Suprapubic skin (tissue), 4 donors: ENCODE data around the gene PELO. TPM values are rescaled to one million over a fixed set of nuclear protein-coding genes. Genes with fewer than 3 reads are reported as not detected.

Experiments
- DNase-seq, 2 donors: peaks; one replicate each; pipeline ENCODE4 v3.0.0-alpha.2; 2019; ENCODE audit warnings: low spot score in 2 of 2
- H3K27ac ChIP-seq: fragments of 200-600 bp; sonication (generic); one replicate; pipeline ENCODE4 v1.5.1; 2019
- H3K27me3 ChIP-seq: fragments of 200-600 bp; sonication (generic); one replicate; pipeline ENCODE4 v1.5.1; 2019
- H3K36me3 ChIP-seq: fragments of 200-600 bp; sonication (generic); one replicate; pipeline ENCODE4 v1.5.1; 2019
- H3K4me1 ChIP-seq: fragments of 200-600 bp; sonication (generic); one replicate; pipeline ENCODE4 v1.5.1; 2019
- H3K4me3 ChIP-seq: fragments of 200-600 bp; sonication (generic); one replicate; pipeline ENCODE4 v1.5.1; 2019; ENCODE audit warnings: mild to moderate bottlenecking
- H3K9me3 ChIP-seq: fragments of 200-600 bp; sonication (generic); one replicate; pipeline ENCODE4 v1.5.1; 2019
- EP300 ChIP-seq: sonication (generic); formaldehyde crosslinking; IDR thresholded peaks from one replicate; pipeline ENCODE4 v1.6.1; 2017; ENCODE audit warnings: antibody characterized with exemption
- POLR2A ChIP-seq, 2 donors: fragments of 450-650 bp; IDR thresholded peaks; one replicate each; pipeline ENCODE4 v1.6.1; 2017; ENCODE audit warnings: antibody characterized with exemption in 2 of 2, mild to moderate bottlenecking in 2 of 2, moderate library complexity in 2 of 2
- POLR2AphosphoS5 ChIP-seq, 3 donors: sonication (generic); formaldehyde crosslinking; IDR thresholded peaks; one replicate each; pipeline ENCODE4 v1.6.1; 2017; ENCODE audit warnings: antibody characterized with exemption in 3 of 3
- WGBS: methylation state at CpG from one replicate; pipeline ENCODE4 v1.1.5; 2018; 5-methylcytosine and 5-hydroxymethylcytosine counted together
- total RNA-seq, 4 donors: library from RNA; depleted of rRNA; stranded (reverse); fragments of >200 nt; gene quantifications; one replicate each; pipeline ENCODE4 v1.1.0, GENCODE V29; 2016
- TF ChIP-seq, protein P1 (sequence below), 2 donors: fragments of 200-600 bp in 1 of 2; fragments of 450-650 bp in 1 of 2; sonication (generic) in 1 of 2; IDR thresholded peaks; one replicate each; pipeline ENCODE4 v1.5.1; 2016 to 2019; ENCODE audit warnings: antibody characterized with exemption in 2 of 2, mild to moderate bottlenecking in 1 of 2, moderate library complexity in 1 of 2

Gene PELO
- total RNA-seq, 4 donors from 2014 or later: 9.8 to 17.5 (median 11.2) TPM

DNA sequence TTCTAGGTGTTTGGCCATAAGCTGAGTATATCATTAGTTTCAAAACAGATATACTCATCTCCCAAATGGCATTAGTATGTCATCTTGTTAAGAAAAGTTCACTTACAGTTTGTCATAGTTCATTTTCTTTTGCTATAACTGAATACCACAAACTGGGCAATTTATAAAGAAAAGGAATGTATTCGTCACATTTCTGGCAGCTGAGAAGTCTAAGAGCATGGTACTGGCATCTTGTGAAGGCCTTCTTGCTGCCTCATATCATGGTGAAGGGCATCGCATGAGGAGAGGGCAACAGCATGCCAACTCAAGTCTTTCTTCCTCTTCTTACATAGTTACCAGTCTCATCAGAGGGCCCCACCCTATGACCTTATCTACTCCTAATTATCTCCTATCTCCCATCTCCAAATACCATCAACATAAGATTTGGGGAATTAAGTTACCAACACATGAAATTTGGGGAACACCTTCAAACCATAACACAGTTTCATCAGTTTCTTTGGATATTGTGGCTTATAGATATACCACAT is 20.4 kb upstream of the PELO start:
- H3K9me3 ChIP-seq: no peaks in the 10 kb centered on the region
- no peaks in the 10 kb centered on the region for H3K27me3 ChIP-seq
- H3K27ac ChIP-seq: no peak overlapping the region
- no peaks in the 10 kb centered on the region for H3K36me3 ChIP-seq
- DNase-seq: no peak
- WGBS: 80% methylated on average over 2 of the region's 2 CpGs
- no peaks in the 10 kb centered on the region for H3K4me1 ChIP-seq
- TF ChIP-seq EP300: no peak
- TF ChIP-seq POLR2AphosphoS5 (IDR thresholded peaks at IDR 0.05): no peak
- TF ChIP-seq POLR2A (IDR thresholded peaks at IDR 0.05): no peak
- TF ChIP-seq, protein P1, sequence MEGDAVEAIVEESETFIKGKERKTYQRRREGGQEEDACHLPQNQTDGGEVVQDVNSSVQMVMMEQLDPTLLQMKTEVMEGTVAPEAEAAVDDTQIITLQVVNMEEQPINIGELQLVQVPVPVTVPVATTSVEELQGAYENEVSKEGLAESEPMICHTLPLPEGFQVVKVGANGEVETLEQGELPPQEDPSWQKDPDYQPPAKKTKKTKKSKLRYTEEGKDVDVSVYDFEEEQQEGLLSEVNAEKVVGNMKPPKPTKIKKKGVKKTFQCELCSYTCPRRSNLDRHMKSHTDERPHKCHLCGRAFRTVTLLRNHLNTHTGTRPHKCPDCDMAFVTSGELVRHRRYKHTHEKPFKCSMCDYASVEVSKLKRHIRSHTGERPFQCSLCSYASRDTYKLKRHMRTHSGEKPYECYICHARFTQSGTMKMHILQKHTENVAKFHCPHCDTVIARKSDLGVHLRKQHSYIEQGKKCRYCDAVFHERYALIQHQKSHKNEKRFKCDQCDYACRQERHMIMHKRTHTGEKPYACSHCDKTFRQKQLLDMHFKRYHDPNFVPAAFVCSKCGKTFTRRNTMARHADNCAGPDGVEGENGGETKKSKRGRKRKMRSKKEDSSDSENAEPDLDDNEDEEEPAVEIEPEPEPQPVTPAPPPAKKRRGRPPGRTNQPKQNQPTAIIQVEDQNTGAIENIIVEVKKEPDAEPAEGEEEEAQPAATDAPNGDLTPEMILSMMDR (IDR thresholded peaks at IDR 0.05): no peak
- H3K4me3 ChIP-seq: no peak overlapping the region

DNA sequence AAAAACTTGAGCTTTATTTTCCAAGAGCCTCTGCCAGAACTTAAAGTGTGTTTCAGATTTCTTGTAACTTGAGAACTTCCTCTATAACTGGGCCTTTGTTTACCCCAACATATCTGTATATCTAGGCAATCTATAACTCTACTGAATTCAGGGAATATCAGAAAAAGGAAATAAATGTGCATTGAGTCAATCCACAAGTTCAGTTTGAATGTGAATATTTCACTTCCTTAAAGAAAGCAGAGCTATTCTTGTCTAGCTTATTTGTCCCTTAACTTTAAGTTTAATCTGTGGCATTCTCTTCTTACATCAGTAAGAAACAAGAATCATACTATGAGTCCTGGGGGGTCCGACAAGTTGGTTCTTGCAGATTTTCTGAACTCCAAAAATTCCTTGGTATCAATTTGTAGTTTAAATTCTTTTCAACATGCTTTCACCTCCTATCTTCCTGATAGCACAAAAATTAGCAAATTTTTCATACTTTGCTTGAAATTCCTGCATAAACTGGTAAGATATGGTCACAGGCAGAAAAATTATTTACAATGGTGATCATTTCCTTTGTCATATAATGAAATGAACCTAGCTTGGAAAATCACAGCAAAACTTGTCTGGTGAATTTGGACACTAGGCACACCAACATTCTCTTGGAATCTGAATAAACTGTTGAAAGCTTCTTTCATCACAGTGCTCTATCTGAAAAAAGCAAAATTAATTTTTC is 19.8 kb upstream of the PELO start:
- WGBS: 50% methylated on average over 1 of the region's 1 CpG
- no peak overlapping the region for H3K27ac ChIP-seq

DNA sequence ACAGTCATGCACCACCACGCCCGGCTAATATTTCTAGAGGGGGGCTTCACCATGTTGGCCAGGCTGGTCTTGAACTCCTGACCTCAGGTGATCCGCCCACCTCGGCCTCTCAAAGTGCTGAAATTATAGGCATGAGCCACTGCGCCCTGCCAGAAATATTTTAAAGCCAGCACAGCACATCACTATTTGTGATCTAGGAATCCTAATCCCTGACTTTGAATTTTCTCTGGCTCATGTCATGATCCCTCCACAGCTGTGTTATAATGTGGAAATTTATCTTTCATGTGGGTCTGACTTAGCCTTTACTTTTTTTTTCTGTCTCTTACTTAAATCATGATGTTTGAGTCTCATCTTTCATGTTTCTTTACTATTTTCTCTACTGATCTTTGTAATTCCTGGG is 18.7 kb upstream of the PELO start:
- no peaks in the 10 kb centered on the region for H3K36me3 ChIP-seq
- no peaks in the 10 kb centered on the region for H3K9me3 ChIP-seq
- H3K4me3 ChIP-seq: no peak overlapping the region
- H3K4me1 ChIP-seq: no peaks in the 10 kb centered on the region
- H3K27me3 ChIP-seq: no peaks in the 10 kb centered on the region
- WGBS: 83% methylated on average over 5 of the region's 5 CpGs
- DNase-seq: no peak
- TF ChIP-seq POLR2A (IDR thresholded peaks at IDR 0.05): no peak
- TF ChIP-seq EP300: no peak
- TF ChIP-seq, protein P1 (IDR thresholded peaks at IDR 0.05): no peak
- no peak for TF ChIP-seq POLR2AphosphoS5 (IDR thresholded peaks at IDR 0.05)
- H3K27ac ChIP-seq: no peak overlapping the region

More for the DNA sequence above, 19.8 kb upstream of the PELO start:
- H3K9me3 ChIP-seq: no peaks in the 10 kb centered on the region
- no peak overlapping the region for H3K4me3 ChIP-seq
- no peak for DNase-seq
- TF ChIP-seq EP300 (no peak), POLR2AphosphoS5 (IDR thresholded peaks at IDR 0.05) (no peak), POLR2A (IDR thresholded peaks at IDR 0.05) (no peak)
- TF ChIP-seq, protein P1 (IDR thresholded peaks at IDR 0.05): no peak
- H3K27me3 ChIP-seq: no peaks in the 10 kb centered on the region
- H3K4me1 ChIP-seq: no peaks in the 10 kb centered on the region
- H3K36me3 ChIP-seq: no peaks in the 10 kb centered on the region

DNA sequence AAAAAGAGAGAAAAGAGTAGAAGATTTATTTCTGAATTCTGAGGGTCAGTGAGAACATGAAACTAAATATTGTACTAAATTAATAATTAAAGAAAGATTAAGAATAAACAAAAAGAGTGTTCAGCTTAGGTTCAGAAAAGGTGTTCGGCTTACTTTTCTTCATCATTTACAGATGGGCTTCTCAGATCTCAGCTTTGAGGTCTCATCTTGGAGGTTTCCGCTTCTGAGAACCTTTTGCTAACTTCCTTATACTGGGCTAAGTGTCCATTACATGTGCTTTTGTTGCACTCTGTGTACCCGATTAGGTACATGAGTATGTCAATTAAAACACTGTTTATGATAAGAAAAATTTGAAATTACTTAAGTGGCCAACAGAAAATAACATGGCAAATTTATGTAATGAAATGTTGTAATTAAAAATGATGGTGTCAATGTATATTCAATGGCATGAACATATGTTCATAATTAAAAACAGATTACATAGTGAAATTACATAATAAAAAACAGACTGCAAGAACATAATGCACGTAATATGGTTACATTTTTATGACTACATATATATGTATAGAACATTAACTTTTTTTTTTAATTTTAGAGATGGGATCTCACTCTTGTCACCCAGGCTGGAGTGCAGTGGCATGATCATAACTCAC is 17.3 kb upstream of the PELO start:
- Histone ChIP-seq H3K4me3 (no peak overlapping the region), H3K4me1 (no peaks in the 10 kb centered on the region), H3K9me3 (no peaks in the 10 kb centered on the region), H3K27me3 (no peaks in the 10 kb centered on the region), H3K27ac (no peak overlapping the region), H3K36me3 (no peaks in the 10 kb centered on the region)
- DNase-seq: no peak
- no peak for TF ChIP-seq POLR2AphosphoS5 (IDR thresholded peaks at IDR 0.05)
- TF ChIP-seq EP300: no peak
- 89% methylated on average over 4 of the region's 4 CpGs for WGBS

DNA sequence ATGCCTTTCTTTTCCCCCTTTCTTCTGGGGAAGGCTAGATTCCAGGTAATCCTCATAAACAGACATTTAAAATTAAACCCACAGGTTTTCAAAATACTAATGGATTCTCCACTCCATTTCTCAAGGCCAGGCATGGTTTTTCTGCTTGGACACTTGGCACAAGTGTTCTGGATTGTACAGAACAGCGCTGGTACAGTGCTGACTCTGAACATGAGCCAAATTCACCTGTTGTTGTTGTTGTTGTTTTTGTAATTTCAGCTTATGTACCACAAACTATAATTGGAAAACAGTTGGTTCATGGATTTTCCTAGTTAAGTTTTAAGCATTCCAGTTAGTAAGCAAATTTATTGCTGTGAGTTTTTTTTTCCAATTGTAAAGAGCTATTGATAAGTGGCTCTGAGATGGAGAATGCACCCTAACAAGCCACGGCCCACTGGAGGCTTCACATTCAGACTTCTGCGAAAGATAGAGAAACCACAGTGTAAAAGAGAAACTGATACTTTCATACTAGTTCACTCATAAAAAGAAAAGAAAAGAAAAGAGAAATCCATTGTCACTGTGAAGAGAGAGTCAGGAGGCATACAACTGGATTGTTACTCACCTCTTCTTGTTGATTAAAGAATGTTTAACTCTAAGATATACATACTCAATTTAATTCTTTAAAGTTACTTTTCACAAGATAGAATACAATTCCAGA is 16.2 kb upstream of the PELO start:
- H3K27me3 ChIP-seq: no peaks in the 10 kb centered on the region
- no peak for TF ChIP-seq POLR2A (IDR thresholded peaks at IDR 0.05)
- TF ChIP-seq EP300: no peak
- TF ChIP-seq, protein P1 (IDR thresholded peaks at IDR 0.05): no peak
- TF ChIP-seq POLR2AphosphoS5 (IDR thresholded peaks at IDR 0.05): no peak
- no peaks in the 10 kb centered on the region for H3K9me3 ChIP-seq
- DNase-seq: no peak
- H3K4me1 ChIP-seq: no peaks in the 10 kb centered on the region
- no peak overlapping the region for H3K4me3 ChIP-seq
- H3K36me3 ChIP-seq: no peaks in the 10 kb centered on the region
- 92% methylated on average over 3 of the region's 3 CpGs for WGBS
- no peak overlapping the region for H3K27ac ChIP-seq
